PC-9 (cell line): ENCODE results near the gene PHF21A. TPM values are rescaled to one million over a fixed set of nuclear protein-coding genes. Genes with fewer than 3 reads are reported as not detected.

ENCODE experiments used
- BruUV-seq: library from RNA; stranded (reverse); fragments of 400-500 nt; replicated peaks from 2 replicates; lab custom pipeline; 2021; lab: Mats Ljungman, UMichigan
- CTCF ChIA-PET: fragments of 300-600 bp; sonication (Branson Sonifier 250); formaldehyde crosslinking; loops from one replicate; lab custom pipeline; 2022; ENCODE audit warnings: antibody characterized with exemption; lab: Charles Lee
- POLR2A ChIA-PET: fragments of 300-600 bp; sonication (Branson Sonifier 250); formaldehyde crosslinking; loops from one replicate; lab custom pipeline; 2022; ENCODE audit warnings: antibody characterized with exemption; ENCODE audit not compliant: unreplicated experiment; lab: Charles Lee
- DNase-seq, 2 experiments: peaks; one replicate each; pipeline versions ENCODE4 v3.0.0 to v3.0.0-alpha.2; 2015 to 2022; ENCODE audit warnings: mixed read lengths in 1 of 2
- H2AFZ ChIP-seq: fragments of 200-600 bp; sonication (generic); 2 replicates; pipeline ENCODE4 v1.8.1; 2017; ENCODE audit warnings: antibody characterized with exemption
- H3F3A ChIP-seq: fragments of 200-600 bp; sonication (generic); 2 replicates; pipeline ENCODE4 v1.8.1; 2017; ENCODE audit warnings: antibody characterized with exemption, mild to moderate bottlenecking, low read depth; ENCODE audit not compliant: insufficient read depth
- H3K27ac ChIP-seq: fragments of 200-600 bp; sonication (generic); 2 replicates; pipeline ENCODE4 v1.6.1; 2016; ENCODE audit warnings: mixed run types
- H3K27me3 ChIP-seq: fragments of 200-600 bp; sonication (generic); 2 replicates; pipeline ENCODE4 v1.6.1; 2016; ENCODE audit warnings: low read depth, mixed run types; ENCODE audit not compliant: insufficient read depth
- H3K36me3 ChIP-seq: fragments of 200-600 bp; sonication (generic); 2 replicates; pipeline ENCODE4 v1.6.1; 2016; ENCODE audit warnings: low read depth, mixed run types
- H3K4me1 ChIP-seq: fragments of 200-600 bp; sonication (generic); replicated peaks from 2 replicates; pipeline ENCODE4 v1.6.1; 2016; ENCODE audit warnings: mixed run types; ENCODE audit not compliant: insufficient read depth
- H3K4me2 ChIP-seq: fragments of 200-600 bp; sonication (generic); 2 replicates; pipeline ENCODE4 v1.6.1; 2017; ENCODE audit warnings: mixed run types
- H3K4me3 ChIP-seq: fragments of 200-600 bp; sonication (generic); 2 replicates; pipeline ENCODE4 v1.6.1; 2016; ENCODE audit warnings: mixed run types
- H3K79me2 ChIP-seq: fragments of 200-600 bp; sonication (generic); 2 replicates; pipeline ENCODE4 v1.6.1; 2017; ENCODE audit warnings: low read depth, mixed run types
- H3K9me2 ChIP-seq: fragments of 200-600 bp; sonication (generic); 2 replicates; pipeline ENCODE4 v1.8.1; 2017; ENCODE audit warnings: mild to moderate bottlenecking; ENCODE audit not compliant: insufficient read depth
- H3K9me3 ChIP-seq: fragments of 200-600 bp; sonication (generic); 2 replicates; pipeline ENCODE4 v1.8.1; 2016; ENCODE audit warnings: low read depth; ENCODE audit not compliant: insufficient read depth
- H4K20me1 ChIP-seq: fragments of 200-600 bp; sonication (generic); 2 replicates; pipeline ENCODE4 v1.8.1; 2017; ENCODE audit not compliant: insufficient read depth
- CTCF ChIP-seq: fragments of 200-600 bp; sonication (generic); conservative IDR thresholded peaks from 2 replicates; pipeline ENCODE4 v1.6.1; 2017; ENCODE audit warnings: mixed run types, antibody characterized with exemption, mild to moderate bottlenecking, moderate library complexity
- EZH2 ChIP-seq: fragments of 200-600 bp; sonication (generic); IDR thresholded peaks from 2 replicates; pipeline ENCODE4 v1.8.0; 2017; ENCODE audit warnings: antibody characterized with exemption, low read depth
- intact Hi-C: fragments of 100-400 bp; cut with micrococcal nuclease; formaldehyde crosslinking; loops from one replicate; pipeline ENCODE4 v1.10.0; 2022; ENCODE audit not compliant: unreplicated experiment
- total RNA-seq: library from RNA; stranded (reverse); gene quantifications from 2 replicates; pipeline ENCODE4 v1.2.3, GENCODE V29; 2021

Gene PHF21A
- total RNA-seq, 1 experiment from 2014 or later, result 54.3 TPM

GRCh38 chr11:45895553-45896259, 225.5 kb downstream of the PHF21A start:
- no peak overlapping the region for H2AFZ ChIP-seq
- no peaks in the 10 kb centered on the region for H3K9me2 ChIP-seq
- H3K4me2 ChIP-seq, result no peak overlapping the region
- CTCF ChIA-PET, result no interaction called here
- H3K4me3 ChIP-seq, result no peak overlapping the region
- no peaks in the 10 kb centered on the region for H3K79me2 ChIP-seq
- H4K20me1 ChIP-seq, result no peaks in the 10 kb centered on the region
- peaks cover 7% of the 10 kb centered on the region; the same call in 1 of the 2 replicates for H3F3A ChIP-seq
- no peak for DNase-seq
- peaks cover 14% of the 10 kb centered on the region for H3K27me3 ChIP-seq
- H3K36me3 ChIP-seq, result no peaks in the 10 kb centered on the region
- BruUV-seq, result no TSS peak
- no peak overlapping the region for H3K27ac ChIP-seq
- intact Hi-C loops, result no loop called here
- POLR2A ChIA-PET, result no interaction called here
- peaks cover 12% of the 10 kb centered on the region for H3K4me1 ChIP-seq
- no peak for TF ChIP-seq CTCF
- no peak for TF ChIP-seq EZH2
- H3K9me3 ChIP-seq, result no peaks in the 10 kb centered on the region

- H3K36me3 ChIP-seq, result no peaks in the 10 kb centered on the region
- peaks cover 8% of the 10 kb centered on the region for H3K4me1 ChIP-seq
- H3K4me2 ChIP-seq, result no peak overlapping the region
- no peak overlapping the region for H3K27ac ChIP-seq
- H3K9me3 ChIP-seq, result no peaks in the 10 kb centered on the region
- ChIA-PET POLR2A (no interaction called here), CTCF (no interaction called here)
- intact Hi-C loops, result no loop called here
- peaks cover 14% of the 10 kb centered on the region for H3K27me3 ChIP-seq
- no TSS peak for BruUV-seq
- peaks cover 7% of the 10 kb centered on the region; the same call in 1 of the 2 replicates for H3F3A ChIP-seq
- H3K79me2 ChIP-seq, result no peaks in the 10 kb centered on the region
- H3K4me3 ChIP-seq, result no peak overlapping the region
- no peaks in the 10 kb centered on the region for H4K20me1 ChIP-seq
- no peaks in the 10 kb centered on the region for H3K9me2 ChIP-seq
- no peak for DNase-seq
- TF ChIP-seq CTCF (no peak), EZH2 (no peak)
- H2AFZ ChIP-seq, result no peak overlapping the region
Measured at GRCh38 chr11:45894555-45895247, 226.6 kb downstream of the PHF21A start.

- ChIA-PET CTCF (interaction anchor here (0.5 kb wide), 1 partner anchor 1639 kb away, joined by 3 read pairs; no protein-coding TSS in a partner anchor), POLR2A (no interaction called here)
- no peak overlapping the region for H3K4me3 ChIP-seq
- no peaks in the 10 kb centered on the region for H4K20me1 ChIP-seq
- no peaks in the 10 kb centered on the region for H3K9me2 ChIP-seq
- DNase-seq, result no peak
- TF ChIP-seq EZH2, result no peak
- H3K36me3 ChIP-seq, result no peaks in the 10 kb centered on the region
- intact Hi-C loops, result no loop called here
- no peak overlapping the region for H3K4me2 ChIP-seq
- H3K4me1 ChIP-seq, result no peaks in the 10 kb centered on the region
- H3K27ac ChIP-seq, result no peak overlapping the region
- H3K79me2 ChIP-seq, result no peaks in the 10 kb centered on the region
- peaks cover 14% of the 10 kb centered on the region for H3K27me3 ChIP-seq
- BruUV-seq, result no TSS peak
- H3F3A ChIP-seq, result no peaks in the 10 kb centered on the region
- H3K9me3 ChIP-seq, result no peaks in the 10 kb centered on the region
- no peak overlapping the region for H2AFZ ChIP-seq
Measured at GRCh38 chr11:45892856-45893255, 228.4 kb downstream of the PHF21A start.
